CD4-positive, alpha-beta memory T cell (primary cell): ENCODE results near the gene FN1. TPM values are rescaled to one million over a fixed set of nuclear protein-coding genes. Genes with fewer than 3 reads are reported as not detected.

Source experiments
- CTCF ChIA-PET: fragments of 350-600 bp; sonication (Branson Sonifier 250); formaldehyde crosslinking; loops from one replicate; lab custom pipeline; 2021; ENCODE audit warnings: inconsistent platforms; ENCODE audit not compliant: partially characterized antibody; lab: Charles Lee
- POLR2A ChIA-PET: fragments of 350-600 bp; sonication (Branson Sonifier 250); formaldehyde crosslinking; loops from one replicate; lab custom pipeline; 2021; ENCODE audit not compliant: partially characterized antibody; lab: Charles Lee
- DNase-seq, 5 donors: peaks; one replicate each; pipeline versions ENCODE4 v3.0.0 to v3.0.0-alpha.2; 2020 to 2022; ENCODE audit warnings: mixed read lengths in 1 of 5
- H3K27ac ChIP-seq: one replicate; pipeline ENCODE4 v1.7.0; 2013; ENCODE audit warnings: low read depth, low read length
- H3K27me3 ChIP-seq: 2 replicates; pipeline ENCODE4 v1.7.0; 2013; ENCODE audit warnings: mild to moderate bottlenecking, low read length, moderate library complexity; ENCODE audit not compliant: insufficient read depth
- H3K36me3 ChIP-seq: 2 replicates; pipeline ENCODE4 v1.7.0; 2013; ENCODE audit warnings: mild to moderate bottlenecking, low read length, moderate library complexity; ENCODE audit not compliant: insufficient read depth
- H3K4me1 ChIP-seq: 2 replicates; pipeline ENCODE4 v1.7.0; 2013; ENCODE audit warnings: mild to moderate bottlenecking, low read length, moderate library complexity; ENCODE audit not compliant: insufficient read depth
- H3K4me3 ChIP-seq, 2 donors: one replicate each; pipeline ENCODE4 v1.7.0; 2013; ENCODE audit warnings: low read length in 2 of 2, mild to moderate bottlenecking in 1 of 2
- H3K9me3 ChIP-seq, 2 donors: one replicate each; pipeline ENCODE4 v1.7.0; 2013; ENCODE audit warnings: low read length in 2 of 2, control low read depth in 1 of 2; ENCODE audit not compliant: control insufficient read depth in 1 of 2
- H3K27ac Mint-ChIP-seq, 7 donors: one replicate each; pipeline ENCODE4 v1.8.0; 2020 to 2021; ENCODE audit warnings: mixed read lengths in 7 of 7, mild to moderate bottlenecking in 6 of 7, inconsistent platforms in 3 of 7, moderate library complexity in 3 of 7
- H3K27me3 Mint-ChIP-seq, 2 donors: one replicate each; pipeline ENCODE4 v1.8.0; 2020 to 2021; ENCODE audit warnings: mixed read lengths in 2 of 2
- H3K36me3 Mint-ChIP-seq, 2 donors: one replicate each; pipeline ENCODE4 v1.8.0; 2020 to 2021; ENCODE audit warnings: mixed read lengths in 2 of 2, inconsistent platforms in 1 of 2, mild to moderate bottlenecking in 1 of 2
- H3K4me1 Mint-ChIP-seq, 4 donors: one replicate each; pipeline ENCODE4 v1.8.0; 2020 to 2021; ENCODE audit warnings: mixed read lengths in 4 of 4, mild to moderate bottlenecking in 1 of 4
- H3K4me3 Mint-ChIP-seq, 8 donors: one replicate each; pipeline ENCODE4 v1.8.0; 2020 to 2021; ENCODE audit warnings: mixed read lengths in 8 of 8, mild to moderate bottlenecking in 7 of 8, moderate library complexity in 6 of 8, inconsistent platforms in 3 of 8
- H3K9me3 Mint-ChIP-seq, 8 donors: one replicate each; pipeline ENCODE4 v1.8.0; 2020 to 2021; ENCODE audit warnings: mixed read lengths in 8 of 8, mild to moderate bottlenecking in 5 of 8, inconsistent platforms in 3 of 8, moderate library complexity in 1 of 8
- intact Hi-C: fragments of 100-400 bp; cut with micrococcal nuclease; formaldehyde crosslinking; loops from one replicate; pipeline ENCODE4 v1.15.1; 2023
- polyA plus RNA-seq, 2 donors: library from polyadenylated mRNA; unstranded; fragments of 300-500 nt; fragmentation: Illumina TruSeq; gene quantifications; one replicate each; pipeline ENCODE4 v1.2.3, GENCODE V29; 2021
- total RNA-seq, 2 experiments: library from RNA; stranded (reverse); gene quantifications; one replicate each; pipeline ENCODE4 v1.2.3, GENCODE V29; 2021

FN1 gene
- total and polyA plus RNA-seq, 4 experiments from 2014 or later: 0.38 to 1.2 TPM; not detected in 2

DNA sequence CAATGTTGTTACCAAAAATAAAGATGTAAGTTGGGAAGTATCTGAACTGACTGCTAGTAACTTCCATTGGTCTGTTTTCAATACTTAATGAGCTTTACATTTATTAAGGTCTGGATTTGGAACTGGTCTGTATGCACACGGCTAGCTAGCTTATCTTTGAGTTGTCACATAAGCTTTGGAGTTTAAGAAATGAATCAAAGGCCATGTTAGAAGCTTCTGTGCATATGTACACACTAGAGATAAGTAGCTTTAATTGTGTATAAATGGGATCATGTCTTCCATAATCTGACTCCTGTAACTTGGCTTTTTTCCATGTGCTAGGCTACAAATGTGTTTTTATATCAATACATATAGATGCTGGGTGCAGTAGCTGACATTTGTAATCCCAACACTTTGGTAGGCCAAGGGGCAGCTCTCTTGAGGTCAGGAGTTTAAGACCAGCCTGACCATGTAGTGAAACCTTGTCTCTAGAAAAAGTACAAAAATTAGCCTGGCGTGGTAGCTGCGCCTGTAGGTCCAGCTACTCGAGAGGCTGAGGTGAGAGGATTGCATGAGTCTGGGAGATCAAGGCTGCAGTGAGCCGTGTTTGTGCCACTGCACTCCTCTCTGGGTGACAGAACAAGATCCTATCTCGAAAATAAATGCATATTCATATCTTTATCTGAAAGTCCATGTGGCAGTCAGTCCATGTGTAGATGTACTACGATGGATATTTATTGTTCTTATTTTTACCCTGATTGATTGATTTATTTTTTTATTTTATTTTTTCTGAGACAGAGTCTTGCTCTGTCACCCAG is 96.8 kb downstream of the FN1 start:
- Mint-ChIP-seq H3K9me3 (no peaks in the 10 kb centered on the region), H3K36me3 (peaks cover 68 to 80% of the 10 kb centered on the region in 2 donors), H3K4me1 (peaks cover 0 to 7% (median 1%) of the 10 kb centered on the region in 4 donors), H3K4me3 (no peak overlapping the region), H3K27ac (no peak overlapping the region), H3K27me3 (no peaks in the 10 kb centered on the region)
- POLR2A ChIA-PET: no interaction called here
- intact Hi-C loops: no loop called here
- Histone ChIP-seq H3K27me3 (no peaks in the 10 kb centered on the region), H3K4me1 (no peaks in the 10 kb centered on the region), H3K27ac (no peak overlapping the region), H3K36me3 (peaks cover 50% of the 10 kb centered on the region), H3K9me3 (no peaks in the 10 kb centered on the region), H3K4me3 (no peak overlapping the region)
- no peak for DNase-seq
- CTCF ChIA-PET: no interaction called here

DNA sequence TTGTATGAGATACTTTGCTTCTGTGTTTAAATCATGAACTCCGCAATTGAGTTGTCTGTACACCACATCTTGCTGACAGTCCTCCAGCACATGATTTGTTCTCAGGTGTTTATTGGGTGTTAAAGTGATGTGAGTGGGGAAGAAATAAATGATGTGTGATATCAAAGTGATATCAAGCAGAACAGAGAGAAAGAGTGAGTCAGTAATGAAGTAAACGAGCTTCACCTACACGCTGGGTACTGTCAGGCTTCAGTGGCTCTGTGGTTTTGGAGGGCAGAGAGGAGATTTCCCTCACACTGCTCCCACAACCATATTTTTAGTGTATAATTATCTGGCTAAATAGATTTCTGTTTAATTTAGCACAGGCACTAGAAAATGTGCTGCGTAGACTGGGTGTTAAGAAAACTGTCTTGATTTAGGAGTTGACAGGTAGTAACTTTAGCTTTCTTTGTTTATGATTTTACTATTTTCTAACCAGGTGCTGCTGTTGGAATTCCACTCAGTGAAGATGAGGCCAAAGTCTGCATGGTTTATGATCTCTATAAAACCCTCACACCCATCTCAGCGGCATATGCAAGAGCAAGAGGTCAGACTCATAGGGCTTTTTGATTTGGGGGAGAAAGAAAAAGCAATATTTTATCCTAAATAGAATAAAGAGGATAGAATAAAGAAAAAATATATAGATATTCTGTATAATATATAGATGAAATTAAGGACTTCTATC is 102.8 kb downstream of the FN1 start:
- H3K4me1 Mint-ChIP-seq: peaks cover 6 to 17% (median 11%) of the 10 kb centered on the region in 4 donors
- peaks cover 0 to 2% (median 0%) of the 10 kb centered on the region in 8 donors for H3K9me3 Mint-ChIP-seq
- H3K9me3 ChIP-seq: no peaks in the 10 kb centered on the region
- H3K4me3 ChIP-seq: no peak overlapping the region
- DNase-seq: no peak
- no peaks in the 10 kb centered on the region for H3K4me1 ChIP-seq
- H3K4me3 Mint-ChIP-seq: no peak overlapping the region
- CTCF ChIA-PET: no interaction called here
- POLR2A ChIA-PET: no interaction called here
- H3K27me3 Mint-ChIP-seq: no peaks in the 10 kb centered on the region
- intact Hi-C loops: no loop called here
- no peaks in the 10 kb centered on the region for H3K27me3 ChIP-seq
- peaks cover 60 to 72% of the 10 kb centered on the region in 2 donors for H3K36me3 Mint-ChIP-seq
- H3K27ac Mint-ChIP-seq: peak overlapping the region in 1 of 7 donors; percentile 37
- H3K27ac ChIP-seq: no peak overlapping the region
- peaks cover 40% of the 10 kb centered on the region for H3K36me3 ChIP-seq

DNA sequence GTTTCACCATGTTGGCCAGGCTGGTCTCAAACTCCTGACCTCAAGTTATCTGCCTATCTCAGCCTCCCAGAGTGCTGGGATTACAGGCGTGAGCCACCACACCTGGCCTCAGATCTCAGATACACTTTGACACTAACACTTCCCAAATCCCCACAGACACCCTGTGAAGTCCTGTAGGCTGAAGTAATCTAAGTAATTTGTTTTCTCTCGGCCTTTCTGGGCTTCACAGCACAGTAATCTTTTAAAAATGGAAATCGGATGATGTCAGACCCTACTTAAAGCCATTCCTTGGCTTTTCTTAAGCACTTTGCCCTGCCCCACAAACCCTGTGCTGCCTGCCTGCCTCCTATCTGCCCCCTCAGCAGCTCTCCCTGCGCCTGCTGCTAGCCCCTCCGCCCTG is 107.8 kb downstream of the FN1 start:
- Mint-ChIP-seq H3K27me3 (no peaks in the 10 kb centered on the region), H3K27ac (no peak overlapping the region), H3K36me3 (peaks cover 55 to 78% of the 10 kb centered on the region in 2 donors), H3K9me3 (peaks cover 0 to 2% (median 0%) of the 10 kb centered on the region in 8 donors), H3K4me1 (peaks cover 12 to 42% (median 28%) of the 10 kb centered on the region in 4 donors), H3K4me3 (no peak overlapping the region)
- no peaks in the 10 kb centered on the region for H3K27me3 ChIP-seq
- no peak overlapping the region for H3K4me3 ChIP-seq
- ChIA-PET CTCF (no interaction called here), POLR2A (no interaction called here)
- no peak overlapping the region for H3K27ac ChIP-seq
- no peak for DNase-seq
- intact Hi-C loops: no loop called here
- H3K9me3 ChIP-seq: no peaks in the 10 kb centered on the region
- no peaks in the 10 kb centered on the region for H3K4me1 ChIP-seq
- peaks cover 39% of the 10 kb centered on the region for H3K36me3 ChIP-seq

DNA sequence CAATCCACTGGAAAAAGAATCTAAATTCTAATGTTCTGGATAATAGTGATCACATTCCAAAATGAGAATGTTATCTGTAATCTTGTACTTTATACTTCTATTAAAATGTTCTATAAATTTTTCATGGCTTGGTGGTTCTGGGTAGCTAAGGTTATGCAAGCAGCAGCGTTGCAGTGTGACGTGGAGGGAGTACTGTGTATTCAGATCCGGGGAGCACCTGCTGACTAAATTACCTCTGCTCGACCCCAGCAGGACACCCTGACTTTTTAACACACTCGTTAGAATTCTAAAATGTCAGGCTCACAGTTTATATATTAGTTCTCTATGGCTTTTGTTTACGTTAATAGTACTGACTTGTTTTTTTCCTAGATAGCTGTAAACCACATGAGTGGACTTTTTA is 111.1 kb downstream of the FN1 start:
- DNase-seq: no peak
- ChIA-PET POLR2A (interaction anchor here (2.1 kb wide), 1 partner anchor 13 kb away, joined by 9 read pairs; the partner anchor contains the start of gene ATIC), CTCF (no interaction called here)
- H3K4me1 Mint-ChIP-seq: peaks cover 19 to 36% (median 32%) of the 10 kb centered on the region in 4 donors
- H3K27ac Mint-ChIP-seq: peak overlapping the region in 1 of 7 donors; percentile 43
- Histone ChIP-seq H3K27ac (no peak overlapping the region), H3K27me3 (no peaks in the 10 kb centered on the region), H3K9me3 (no peaks in the 10 kb centered on the region), H3K4me3 (no peak overlapping the region), H3K4me1 (no peaks in the 10 kb centered on the region), H3K36me3 (peaks cover 36% of the 10 kb centered on the region)
- H3K27me3 Mint-ChIP-seq: no peaks in the 10 kb centered on the region
- intact Hi-C loops: no loop called here
- no peak overlapping the region for H3K4me3 Mint-ChIP-seq
- H3K9me3 Mint-ChIP-seq: peaks cover 0 to 2% (median 0%) of the 10 kb centered on the region in 8 donors
- H3K36me3 Mint-ChIP-seq: peaks cover 49 to 70% of the 10 kb centered on the region in 2 donors

DNA sequence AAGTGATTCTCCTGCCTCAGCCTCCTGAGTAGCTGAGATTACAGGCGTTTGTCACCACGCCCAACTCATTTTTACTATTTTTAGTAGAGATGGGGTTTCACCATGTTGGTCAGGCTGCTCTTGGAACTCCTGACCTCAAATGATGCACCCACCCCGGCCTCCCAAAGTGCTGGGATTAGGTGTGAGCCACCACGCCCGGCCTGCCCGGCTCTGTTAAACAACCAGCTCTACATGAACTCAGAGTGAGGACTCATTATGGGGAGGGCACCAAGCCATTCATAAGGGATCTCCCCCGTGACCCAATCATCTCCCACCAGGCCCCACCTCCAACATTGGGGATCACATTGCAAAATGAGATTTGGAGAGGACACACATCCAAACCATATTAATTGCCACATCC is 115.2 kb downstream of the FN1 start:
- Histone ChIP-seq H3K36me3 (peaks cover 32% of the 10 kb centered on the region), H3K27me3 (no peaks in the 10 kb centered on the region), H3K4me3 (no peak overlapping the region), H3K9me3 (no peaks in the 10 kb centered on the region), H3K4me1 (no peaks in the 10 kb centered on the region), H3K27ac (no peak overlapping the region)
- ChIA-PET POLR2A (interaction anchor here (0.7 to 1.9 kb wide), 2 partner anchors 9 to 516 kb away, joined by 3 to 8 read pairs; partner anchors contain the start of gene ATIC), CTCF (no interaction called here)
- H3K4me3 Mint-ChIP-seq: no peak overlapping the region
- peaks cover 0 to 2% (median 0%) of the 10 kb centered on the region in 8 donors for H3K9me3 Mint-ChIP-seq
- peaks cover 48 to 62% of the 10 kb centered on the region in 2 donors for H3K36me3 Mint-ChIP-seq
- intact Hi-C loops: no loop called here
- no peak for DNase-seq
- H3K27ac Mint-ChIP-seq: no peak overlapping the region
- H3K4me1 Mint-ChIP-seq: peaks cover 26 to 37% (median 30%) of the 10 kb centered on the region in 4 donors
- no peaks in the 10 kb centered on the region for H3K27me3 Mint-ChIP-seq

DNA sequence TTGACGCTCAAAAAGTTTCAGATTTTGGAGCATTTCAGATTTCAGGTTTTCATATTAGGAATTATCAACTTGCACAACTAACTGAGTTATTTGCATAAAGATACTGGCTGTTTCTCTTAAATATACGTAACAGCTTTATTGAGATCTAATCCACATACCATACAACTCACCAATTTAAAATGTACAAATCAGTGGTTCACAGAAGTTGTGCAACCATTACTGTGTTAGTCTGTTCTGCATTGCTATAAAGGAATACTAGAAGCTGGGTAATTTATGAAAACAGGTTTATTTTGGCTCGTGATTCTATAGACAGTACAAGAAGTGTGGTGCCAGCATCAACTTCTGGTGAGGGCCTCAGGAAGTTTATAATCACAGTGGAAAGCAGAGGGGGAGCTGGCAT is 115.8 kb downstream of the FN1 start:
- H3K9me3 Mint-ChIP-seq: peaks cover 0 to 2% (median 0%) of the 10 kb centered on the region in 8 donors
- no peaks in the 10 kb centered on the region for H3K9me3 ChIP-seq
- H3K27ac ChIP-seq: no peak overlapping the region
- DNase-seq: no peak
- H3K4me3 ChIP-seq: no peak overlapping the region
- peaks cover 30% of the 10 kb centered on the region for H3K36me3 ChIP-seq
- no peaks in the 10 kb centered on the region for H3K27me3 ChIP-seq
- intact Hi-C loops: no loop called here
- H3K4me1 Mint-ChIP-seq: peaks cover 26 to 37% (median 33%) of the 10 kb centered on the region in 4 donors
- no peaks in the 10 kb centered on the region for H3K27me3 Mint-ChIP-seq
- H3K4me1 ChIP-seq: peaks cover under 1% of the 10 kb centered on the region
- POLR2A ChIA-PET: interaction anchor here (0.7 to 1.9 kb wide), 2 partner anchors 8 to 516 kb away, joined by 3 to 8 read pairs; partner anchors contain the start of gene ATIC
- H3K36me3 Mint-ChIP-seq: peaks cover 48 to 62% of the 10 kb centered on the region in 2 donors
- CTCF ChIA-PET: no interaction called here
- H3K27ac Mint-ChIP-seq: no peak overlapping the region
- H3K4me3 Mint-ChIP-seq: no peak overlapping the region

DNA sequence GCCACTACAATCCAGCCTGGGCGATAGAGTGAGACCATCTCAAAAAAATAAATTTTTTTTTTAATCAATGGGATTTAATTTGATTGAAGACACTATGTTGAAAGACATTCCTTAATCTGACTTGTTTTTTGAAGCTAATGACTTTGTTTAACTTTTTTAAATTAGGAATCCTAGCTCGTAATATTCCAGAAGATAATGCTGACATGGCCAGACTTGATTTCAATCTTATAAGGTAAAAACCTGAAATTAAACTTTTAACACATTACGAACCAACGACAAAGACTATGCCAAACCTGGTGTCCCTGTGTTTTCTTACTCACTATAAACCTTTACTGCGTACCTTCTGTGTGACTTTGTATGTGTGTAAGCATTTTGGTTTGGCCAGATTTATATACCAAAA is 116.4 kb downstream of the FN1 start:
- Histone ChIP-seq H3K9me3 (no peaks in the 10 kb centered on the region), H3K4me3 (no peak overlapping the region), H3K36me3 (peaks cover 30% of the 10 kb centered on the region), H3K4me1 (peaks cover 5% of the 10 kb centered on the region), H3K27me3 (no peaks in the 10 kb centered on the region), H3K27ac (no peak overlapping the region)
- no peaks in the 10 kb centered on the region for H3K27me3 Mint-ChIP-seq
- peaks cover 29 to 39% (median 38%) of the 10 kb centered on the region in 4 donors for H3K4me1 Mint-ChIP-seq
- DNase-seq: no peak
- intact Hi-C loops: loop anchor here (10.0 kb wide), 1 partner anchor 695 kb away; the partner anchor contains the start of gene MREG
- CTCF ChIA-PET: no interaction called here
- no peak overlapping the region for H3K27ac Mint-ChIP-seq
- H3K4me3 Mint-ChIP-seq: no peak overlapping the region
- peaks cover 50 to 64% of the 10 kb centered on the region in 2 donors for H3K36me3 Mint-ChIP-seq
- peaks cover 0 to 2% (median 0%) of the 10 kb centered on the region in 8 donors for H3K9me3 Mint-ChIP-seq
- POLR2A ChIA-PET: interaction anchor here (1.9 kb wide), 1 partner anchor 8 kb away, joined by 8 read pairs; the partner anchor contains the start of gene ATIC
